Measurements from ENCODE around the gene ISLR2. TPM values are rescaled to one million over a fixed set of nuclear protein-coding genes. Genes with fewer than 3 reads are reported as not detected.

ISLR2 gene
- total RNA-seq, 1 experiment from 2014 or later, result 0.05 TPM

GRCh38 chr15:74184582-74185091, 54.3 kb downstream of the ISLR2 start:
- H3K27ac ChIP-seq (ENCODE audit: low read depth, low read length), result no peak overlapping the region
- H3K9me2 ChIP-seq (ENCODE audit: insufficient read depth), result no peaks in the 10 kb centered on the region

More at GRCh38 chr15:74184582-74185091, 54.3 kb downstream of the ISLR2 start:
- H3K9me3 ChIP-seq (ENCODE audit: control insufficient read depth in 1 of 2, insufficient read depth in 1 of 2, low read depth in 1 of 2, low read length in 2 of 2), result no peaks in the 10 kb centered on the region
- RAD21 ChIA-PET (ENCODE audit: low non-redundant PET in 1 of 2, low total read pairs in 2 of 2, uncharacterized antibody in 2 of 2, unreplicated experiment in 2 of 2), result no interaction called here
- H3K36me3 ChIP-seq (ENCODE audit: control insufficient read depth in 1 of 2, insufficient read depth in 2 of 2, low read length in 2 of 2), result no peaks in the 10 kb centered on the region
- no peak overlapping the region for H2AFZ ChIP-seq (ENCODE audit: low read depth, low read length, poor library complexity, severe bottlenecking)
- CTCF ChIA-PET, result no interaction called here
- H4K20me1 ChIP-seq (ENCODE audit: insufficient read depth), result no peaks in the 10 kb centered on the region
- no peak overlapping the region for H3K4me2 ChIP-seq (ENCODE audit: low read length)
- H3K9ac ChIP-seq (ENCODE audit: low read length), result no peak overlapping the region
- peaks cover 36% of the 10 kb centered on the region; the same call in 1 of the 2 replicates for H3K27me3 ChIP-seq (ENCODE audit: insufficient read depth, low read length)
- intact Hi-C loops (cut with micrococcal nuclease), result no loop called here
- H3K79me2 ChIP-seq (ENCODE audit: insufficient read depth, low read length), result no peaks in the 10 kb centered on the region
- DNase-seq (ENCODE audit: low read depth, low spot score), result no peak
- no peak overlapping the region for H3K4me3 ChIP-seq (replicated peaks in 1 of 2; ENCODE audit: low read depth in 1 of 2, low read length in 2 of 2)
- H3K4me1 ChIP-seq (ENCODE audit: control insufficient read depth in 1 of 2, insufficient read depth in 2 of 2, low read length in 2 of 2), result peaks cover 2 to 7% of the 10 kb centered on the region in 2 experiments; a peak in 3 of 4 replicates
- POLR2A ChIA-PET, result no interaction called here
- no peak for ATAC-seq
- no TSS peak for BruUV-seq (replicated peaks)
- TF ChIP-seq POLR2A (IDR thresholded peaks at IDR 0.05; ENCODE audit: borderline replicate concordance, extremely low read depth, insufficient read depth, insufficient read length) (no peak), SIN3A (IDR thresholded peaks at IDR 0.05; ENCODE audit: low read depth) (no peak), ELF1 (IDR thresholded peaks at IDR 0.05; ENCODE audit: borderline replicate concordance, low read depth) (no peak), POLR2AphosphoS5 (IDR thresholded peaks at IDR 0.05; ENCODE audit: low read depth, low read length) (no peak), SRF (IDR thresholded peaks at IDR 0.05; ENCODE audit: low read depth) (no peak), EGR1 (IDR thresholded peaks at IDR 0.05; ENCODE audit: low read depth) (no peak), RAD21 (IDR thresholded peaks at IDR 0.05; ENCODE audit: low read depth) (no peak), ZBTB33 (IDR thresholded peaks at IDR 0.05; ENCODE audit: extremely low read depth, insufficient replicate concordance, low read length) (no peak), TCF7L2 (IDR thresholded peaks at IDR 0.05; ENCODE audit: borderline replicate concordance, extremely low read depth, insufficient read depth, insufficient read length) (no peak), CEBPB (IDR thresholded peaks at IDR 0.05; ENCODE audit: low read depth) (no peak), SP1 (IDR thresholded peaks at IDR 0.05; ENCODE audit: low read depth) (no peak), FOSL1 (IDR thresholded peaks at IDR 0.05; ENCODE audit: low read depth) (no peak)
